Hindlimb muscle (tissue), 1 donor: Measurements from ENCODE around the gene DUSP3. TPM values are rescaled to one million over a fixed set of nuclear protein-coding genes. Genes with fewer than 3 reads are reported as not detected.
A peak's percentile ranks its signal among the peaks of the same experiment; 100 is the strongest.

Experiments
- DNase-seq: peaks from one replicate; pipeline ENCODE4 v3.0.0-alpha.2; 2013
- polyA plus RNA-seq: library from polyadenylated mRNA; unstranded; fragments of 120-200 nt; gene quantifications from one replicate; pipeline ENCODE4 v1.2.1, GENCODE V29; 2013; ENCODE audit not compliant: insufficient read length

Gene DUSP3
- polyA plus RNA-seq, result 81.0 TPM

GRCh38 chr17:43778337-43779144 lies at the start of gene DUSP3:
Gene DUSP3 (minus strand): TSS chr17:43778977. CDS start chr17:43778924, 53 bp downstream.
- peak; percentile 91 for DNase-seq

GRCh38 chr17:43827596-43827995 lies 48.8 kb upstream of the DUSP3 start:
- DNase-seq, result no peak

- DNase-seq, result no peak
These were observed 47.4 kb upstream of the DUSP3 start for GRCh38 chr17:43826206-43826605.

GRCh38 chr17:43825567-43825966 lies 46.8 kb upstream of the DUSP3 start:
- no peak for DNase-seq

- no peak for DNase-seq
These were observed 44.7 kb upstream of the DUSP3 start for GRCh38 chr17:43823350-43824084.

GRCh38 chr17:43822570-43823190 lies 43.9 kb upstream of the DUSP3 start:
- no peak for DNase-seq

- no peak for DNase-seq
These were observed 42.0 kb upstream of the DUSP3 start for GRCh38 chr17:43820759-43821158.

- no peak for DNase-seq
These were observed 40.2 kb upstream of the DUSP3 start for GRCh38 chr17:43818966-43819365.

GRCh38 chr17:43817826-43818225 lies 39.0 kb upstream of the DUSP3 start:
- no peak for DNase-seq

- DNase-seq, result no peak
These were observed 37.9 kb upstream of the DUSP3 start for GRCh38 chr17:43816336-43817320.

- no peak for DNase-seq
These were observed 35.9 kb upstream of the DUSP3 start for GRCh38 chr17:43814714-43815113.

- no peak for DNase-seq
These were observed 35.2 kb upstream of the DUSP3 start for GRCh38 chr17:43814026-43814425.

GRCh38 chr17:43813386-43813785 lies 34.6 kb upstream of the DUSP3 start:
- no peak for DNase-seq

GRCh38 chr17:43812396-43813265 lies 33.9 kb upstream of the DUSP3 start:
- DNase-seq, result no peak

- DNase-seq, result no peak
These were observed 32.0 kb upstream of the DUSP3 start for GRCh38 chr17:43810823-43811222.

- DNase-seq, result no peak
These were observed 31.5 kb upstream of the DUSP3 start for GRCh38 chr17:43810226-43810715.

GRCh38 chr17:43809121-43809520 lies 30.3 kb upstream of the DUSP3 start:
- no peak for DNase-seq

- DNase-seq, result no peak
These were observed 29.3 kb upstream of the DUSP3 start for GRCh38 chr17:43808076-43808475.

GRCh38 chr17:43805117-43805516 lies 26.3 kb upstream of the DUSP3 start:
- no peak for DNase-seq

GRCh38 chr17:43803758-43804157 lies 25.0 kb upstream of the DUSP3 start:
- DNase-seq, result no peak

- no peak for DNase-seq
These were observed 23.1 kb upstream of the DUSP3 start for GRCh38 chr17:43801844-43802243.
